HepG2 (cell line): ENCODE results near the gene MYO10. TPM values are rescaled to one million over a fixed set of nuclear protein-coding genes. Genes with fewer than 3 reads are reported as not detected.

ENCODE experiments used
- ATAC-seq: fragments of 200-7000 bp; cut with Tn5 transposase; 3 replicates; pipeline ENCODE4 v1.9.1; 2020; ENCODE audit warnings: mild to moderate bottlenecking, moderate library complexity
- BruUV-seq: library from RNA; stranded (reverse); fragments of 400-500 nt; replicated peaks from 2 replicates; lab custom pipeline; 2021; lab: Mats Ljungman, UMichigan
- CTCF ChIA-PET: fragments of 300-600 bp; formaldehyde crosslinking; extraction: SDS; loops from one replicate; lab custom pipeline; 2021; ENCODE audit warnings: low total read pairs, inconsistent platforms, low intra/inter-chr PET ratio; lab: Yijun Ruan, JAX
- POLR2A ChIA-PET: fragments of 350-600 bp; sonication (Branson Sonifier 250); formaldehyde crosslinking; loops from one replicate; lab custom pipeline; 2020; ENCODE audit warnings: antibody characterized with exemption, inconsistent platforms; lab: Yijun Ruan, JAX
- DNase-seq: peaks from one replicate; pipeline ENCODE4 v3.0.0-alpha.2; 2015; ENCODE audit warnings: low spot score
- FAIRE-seq: peaks from 3 replicates; lab custom pipeline; 2011; peaks lifted over from hg19 to GRCh38; lab: Jason Lieb, UNC
- H2AFZ ChIP-seq: one replicate; pipeline ENCODE4 v1.6.1; 2011; ENCODE audit warnings: low read length, inconsistent platforms
- H3K27ac ChIP-seq: fragments of 300-600 bp; 3 replicates; pipeline ENCODE4 v1.8.0; 2011; ENCODE audit warnings: mixed run types, mild to moderate bottlenecking, mixed read lengths, low read length, inconsistent platforms; ENCODE audit not compliant: insufficient read depth; ENCODE audit errors: extremely low read length
- H3K27me3 ChIP-seq, 2 experiments: fragments of 200-600 bp in 1 of 2; 2 replicates in 1 of 2; 3 replicates in 1 of 2; pipeline versions ENCODE4 v1.6.0 to v1.8.0; 2011; ENCODE audit warnings: low read length in 2 of 2, mild to moderate bottlenecking in 2 of 2, moderate library complexity in 2 of 2, inconsistent platforms in 1 of 2; ENCODE audit not compliant: insufficient read depth in 2 of 2, control insufficient read depth in 1 of 2
- H3K36me3 ChIP-seq, 2 experiments: fragments of 200-600 bp in 1 of 2; replicated peaks in 1 of 2; 2 replicates in 1 of 2; 3 replicates in 1 of 2; pipeline versions ENCODE4 v1.5.1 to v1.8.0; 2011; ENCODE audit warnings: low read length in 2 of 2, inconsistent platforms in 1 of 2; ENCODE audit not compliant: insufficient read depth in 2 of 2, control insufficient read depth in 1 of 2
- H3K4me1 ChIP-seq: 2 replicates; pipeline ENCODE4 v1.5.1; 2012; ENCODE audit warnings: low read length, inconsistent platforms; ENCODE audit not compliant: insufficient read depth
- H3K4me2 ChIP-seq: 2 replicates; pipeline ENCODE4 v1.6.0; 2011; ENCODE audit warnings: low read depth, low read length, inconsistent platforms
- H3K4me3 ChIP-seq, 3 experiments: fragments of 200-600 bp in 1 of 3; sonication (generic), shearing (Covaris generic) in 1 of 3; replicated peaks in 1 of 3; 2 replicates each; pipeline ENCODE4 v1.5.1; 2011 to 2016; ENCODE audit warnings: low read length in 3 of 3, inconsistent platforms in 2 of 3, low read depth in 2 of 3, mild to moderate bottlenecking in 2 of 3, control low read depth in 1 of 3, mixed read lengths in 1 of 3; ENCODE audit not compliant: insufficient read depth in 1 of 3
- H3K79me2 ChIP-seq: one replicate; pipeline ENCODE4 v1.6.1; 2011; ENCODE audit warnings: low read length, inconsistent platforms; ENCODE audit not compliant: insufficient read depth
- H3K9ac ChIP-seq: 2 replicates; pipeline ENCODE4 v1.6.0; 2011; ENCODE audit warnings: mild to moderate bottlenecking, low read depth, low read length, inconsistent platforms; ENCODE audit not compliant: insufficient read depth
- H3K9me3 ChIP-seq: 2 replicates; pipeline ENCODE4 v1.5.1; 2012; ENCODE audit warnings: mild to moderate bottlenecking, low read length
- H4K20me1 ChIP-seq: 2 replicates; pipeline ENCODE4 v1.6.0; 2011; ENCODE audit warnings: inconsistent platforms, mild to moderate bottlenecking, low read length, moderate library complexity; ENCODE audit not compliant: insufficient read depth
- ATF6 ChIP-seq: sonication (generic); formaldehyde crosslinking; conservative IDR thresholded peaks from 2 replicates; pipeline ENCODE4 v1.4.0; 2020; ENCODE audit warnings: missing genetic modification reagents
- ATF7-NPFF ChIP-seq: sonication (generic); formaldehyde crosslinking; IDR thresholded peaks from 2 replicates; pipeline ENCODE4 v1.8.1; 2023; ENCODE audit warnings: mild to moderate bottlenecking, low read depth, missing genetic modification reagents, moderate library complexity
- CREM ChIP-seq, 2 experiments: sonication (generic) in 1 of 2; formaldehyde crosslinking in 1 of 2; IDR thresholded peaks; 2 replicates each; pipeline versions ENCODE4 v1.4.0 to v1.6.1; 2016 to 2020; ENCODE audit warnings: antibody characterized with exemption in 1 of 2, mild to moderate bottlenecking in 1 of 2, missing genetic modification reagents in 1 of 2
- DMAP1 ChIP-seq: IDR thresholded peaks from 2 replicates; pipeline ENCODE4 v1.6.1; 2016
- DR1 ChIP-seq: sonication (generic); formaldehyde crosslinking; IDR thresholded peaks from 2 replicates; pipeline ENCODE4 v1.8.0; 2021; ENCODE audit warnings: mild to moderate bottlenecking, missing genetic modification reagents, inconsistent platforms
- EED ChIP-seq: sonication (generic); formaldehyde crosslinking; IDR thresholded peaks from 2 replicates; pipeline ENCODE4 v1.5.0; 2020; ENCODE audit warnings: mild to moderate bottlenecking, missing genetic modification reagents
- GABPB1 ChIP-seq: IDR thresholded peaks from 2 replicates; pipeline ENCODE4 v1.6.1; 2016; ENCODE audit warnings: mild to moderate bottlenecking, missing genetic modification reagents, moderate library complexity, missing compliant biosample characterization
- HOXA7 ChIP-seq: sonication (generic); formaldehyde crosslinking; IDR thresholded peaks from 2 replicates; pipeline ENCODE4 v1.8.1; 2022; ENCODE audit warnings: mild to moderate bottlenecking, missing genetic modification reagents, moderate library complexity
- HOXA9 ChIP-seq: sonication (generic); formaldehyde crosslinking; IDR thresholded peaks from 2 replicates; pipeline ENCODE4 v1.8.1; 2022; ENCODE audit warnings: missing genetic modification reagents, mild to moderate bottlenecking, moderate library complexity, borderline replicate concordance
- MTA1 ChIP-seq: sonication (generic); formaldehyde crosslinking; IDR thresholded peaks from 2 replicates; pipeline ENCODE4 v1.4.0; 2020; ENCODE audit warnings: missing genetic modification reagents, mild to moderate bottlenecking, borderline replicate concordance
- NR3C1 ChIP-seq: sonication (generic); formaldehyde crosslinking; IDR thresholded peaks from 2 replicates; pipeline ENCODE4 v1.4.0; 2020; ENCODE audit warnings: missing genetic modification reagents
- RARA ChIP-seq: IDR thresholded peaks from 2 replicates; pipeline ENCODE4 v1.6.1; 2016; ENCODE audit warnings: missing genetic modification reagents, missing compliant biosample characterization
- ZFP36L1 ChIP-seq: sonication (generic); formaldehyde crosslinking; IDR thresholded peaks from 2 replicates; pipeline ENCODE4 v1.8.0; 2022; ENCODE audit warnings: mild to moderate bottlenecking, missing genetic modification reagents, moderate library complexity
- ZNF224 ChIP-seq: sonication (generic); formaldehyde crosslinking; IDR thresholded peaks from 2 replicates; pipeline ENCODE4 v1.5.0; 2020; ENCODE audit warnings: mild to moderate bottlenecking, missing genetic modification reagents
- ZNF510 ChIP-seq: sonication (generic); formaldehyde crosslinking; IDR thresholded peaks from 2 replicates; pipeline ENCODE4 v1.4.0; 2020; ENCODE audit warnings: low read depth, mild to moderate bottlenecking, missing genetic modification reagents
- ZNF749 ChIP-seq: sonication (generic); formaldehyde crosslinking; IDR thresholded peaks from 2 replicates; pipeline ENCODE4 v1.8.0; 2022; ENCODE audit warnings: mild to moderate bottlenecking, missing genetic modification reagents, moderate library complexity, borderline replicate concordance
- ZNF790 ChIP-seq: sonication (generic); formaldehyde crosslinking; IDR thresholded peaks from 2 replicates; pipeline ENCODE4 v1.8.0; 2022; ENCODE audit warnings: missing genetic modification reagents, mild to moderate bottlenecking, borderline replicate concordance
- ZSCAN22 ChIP-seq: sonication (generic); formaldehyde crosslinking; IDR thresholded peaks from 2 replicates; pipeline ENCODE4 v1.4.0; 2020; ENCODE audit warnings: mild to moderate bottlenecking, missing genetic modification reagents
- WGBS: methylation state at CpG from one replicate; pipeline ENCODE4 v1.1.6; 2017; ENCODE audit warnings: low lambda C conversion rate; 5-methylcytosine and 5-hydroxymethylcytosine counted together
- in situ Hi-C: cut with HindIII; loops from 2 replicates; pipeline ENCODE4 v1.10.0; 2017; ENCODE audit warnings: low pct_unique_long_range_greater_than_20kb; ENCODE audit not compliant: extremely low pct_ligation_motif_present
- intact Hi-C: fragments of 100-400 bp; cut with micrococcal nuclease; formaldehyde crosslinking; loops from one replicate; pipeline ENCODE4 v1.10.0; 2022; ENCODE audit not compliant: unreplicated experiment
- polyA plus RNA-seq, 8 experiments: library from polyadenylated mRNA; depleted of rRNA in 3 of 8; stranded (reverse) in 7 of 8; unstranded in 1 of 8; fragments of >200 nt; fragmentation: Illumina TruSeq in 4 of 8; extraction: Trizol in 4 of 8; gene quantifications; 2 replicates each; pipeline versions ENCODE4 v1.2.1 to v1.2.3, GENCODE V29; 2011 to 2016; ENCODE audit warnings: low read depth in 4 of 8, missing spikeins in 1 of 8, mixed read lengths in 1 of 8; ENCODE audit not compliant: insufficient read depth in 1 of 8
- total RNA-seq, 5 experiments: library from RNA; depleted of rRNA; stranded (reverse); fragments of >200 nt; fragmentation: Illumina TruSeq; extraction: Trizol; gene quantifications; 2 replicates each; pipeline ENCODE4 v1.2.3, GENCODE V29; 2016; ENCODE audit warnings: low read depth in 1 of 5
- TF ChIP-seq, protein P1 (sequence below): sonication (generic); formaldehyde crosslinking; IDR thresholded peaks from 2 replicates; pipeline ENCODE4 v1.4.0; 2020; ENCODE audit warnings: mild to moderate bottlenecking, missing genetic modification reagents

The MYO10 gene
- total and polyA plus RNA-seq, 2 of the 13 experiments (the other 11 are each of a cell fraction or from before 2014, with no cell fraction given), result 4.5 to 14.0 TPM

DNA sequence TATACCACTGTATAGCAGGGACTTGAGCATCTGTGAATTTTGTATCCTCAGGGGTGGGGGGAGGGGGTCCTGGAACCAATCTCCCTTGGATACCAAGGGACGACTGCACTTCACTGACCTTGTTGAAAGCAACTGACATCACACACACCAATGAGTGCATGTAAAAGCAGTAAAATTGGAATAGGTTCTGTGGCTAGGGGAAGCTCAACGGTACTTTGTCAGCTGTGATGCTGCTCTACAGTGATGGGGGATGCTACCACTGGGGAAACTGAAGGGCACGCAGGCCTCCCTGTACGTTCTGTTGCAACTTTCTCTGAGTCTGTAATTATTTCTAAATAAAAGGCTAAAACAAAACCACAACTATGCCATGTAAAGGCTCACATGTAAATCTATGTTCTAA lies 272.2 kb downstream of the MYO10 start:
- intact Hi-C loops (no loop called here), in situ Hi-C loops (loop anchor here (10.0 kb wide), 1 partner anchor 179 kb away; no protein-coding TSS in a partner anchor)

More for the DNA sequence above, 272.2 kb downstream of the MYO10 start:
- Histone ChIP-seq H3K4me3 (no peak overlapping the region), H3K36me3 (peaks cover 10 to 35% of the 10 kb centered on the region in 2 experiments; a peak in 4 of 5 replicates), H3K9me3 (no peaks in the 10 kb centered on the region), H4K20me1 (no peaks in the 10 kb centered on the region), H3K9ac (no peak overlapping the region), H3K4me2 (no peak overlapping the region), H3K79me2 (no peaks in the 10 kb centered on the region), H3K27me3 (no peaks in the 10 kb centered on the region; a peak in 2 of 5 replicates), H2AFZ (no peak overlapping the region), H3K27ac (no peak overlapping the region), H3K4me1 (no peaks in the 10 kb centered on the region)
- ChIA-PET CTCF (no interaction called here), POLR2A (no interaction called here)
- FAIRE-seq, result no peak
- WGBS, result 88% methylated on average over 4 of the region's 4 CpGs
- no TSS peak for BruUV-seq
- TF ChIP-seq ZSCAN22 (CRISPR knock-in tag) (no peak), ZFP36L1 (CRISPR knock-in tag) (no peak), CREM (IDR thresholded peaks at IDR 0.05) (no peak), CREM (CRISPR knock-in tag; IDR thresholded peaks at IDR 0.05) (no peak), RARA (CRISPR knock-in tag) (no peak), DMAP1 (CRISPR knock-in tag) (no peak), MTA1 (CRISPR knock-in tag) (no peak), EED (CRISPR knock-in tag) (no peak), HOXA9 (CRISPR knock-in tag) (no peak), ATF6 (no peak), ZNF224 (CRISPR knock-in tag) (no peak), ZNF790 (no peak), ZNF749 (CRISPR knock-in tag) (no peak), ATF7-NPFF (CRISPR knock-in tag) (no peak), NR3C1 (CRISPR knock-in tag) (no peak), GABPB1 (no peak), HOXA7 (no peak), DR1 (no peak), ZNF510 (CRISPR knock-in tag) (no peak)
- TF ChIP-seq, protein P1, sequence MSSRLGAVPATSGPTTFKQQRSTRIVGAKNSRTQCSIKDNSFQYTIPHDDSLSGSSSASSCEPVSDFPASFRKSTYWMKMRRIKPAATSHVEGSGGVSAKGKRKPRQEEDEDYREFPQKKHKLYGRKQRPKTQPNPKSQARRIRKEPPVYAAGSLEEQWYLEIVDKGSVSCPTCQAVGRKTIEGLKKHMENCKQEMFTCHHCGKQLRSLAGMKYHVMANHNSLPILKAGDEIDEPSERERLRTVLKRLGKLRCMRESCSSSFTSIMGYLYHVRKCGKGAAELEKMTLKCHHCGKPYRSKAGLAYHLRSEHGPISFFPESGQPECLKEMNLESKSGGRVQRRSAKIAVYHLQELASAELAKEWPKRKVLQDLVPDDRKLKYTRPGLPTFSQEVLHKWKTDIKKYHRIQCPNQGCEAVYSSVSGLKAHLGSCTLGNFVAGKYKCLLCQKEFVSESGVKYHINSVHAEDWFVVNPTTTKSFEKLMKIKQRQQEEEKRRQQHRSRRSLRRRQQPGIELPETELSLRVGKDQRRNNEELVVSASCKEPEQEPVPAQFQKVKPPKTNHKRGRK (CRISPR knock-in tag), result no peak
- no peak for DNase-seq
- no peak for ATAC-seq
